ENCODE data around the gene CNIH4. TPM values are rescaled to one million over a fixed set of nuclear protein-coding genes. Genes with fewer than 3 reads are reported as not detected.

CNIH4 gene
- total RNA-seq, 1 donor from 2014 or later, result 52.7 TPM

GRCh38 chr1:224321706-224322105 lies 35.0 kb upstream of the CNIH4 start:
- Mint-ChIP-seq H3K27me3 (ENCODE audit: low read depth) (no peaks in the 10 kb centered on the region), H3K9me3 (ENCODE audit: low read depth) (no peaks in the 10 kb centered on the region), H3K36me3 (ENCODE audit: low read depth) (no peaks in the 10 kb centered on the region), H3K4me3 (ENCODE audit: unreplicated experiment) (no peak overlapping the region), H3K27ac (ENCODE audit: unreplicated experiment) (no peak overlapping the region), H3K4me1 (ENCODE audit: low read depth) (no peaks in the 10 kb centered on the region)
- no peak for TF ChIP-seq CTCF (IDR thresholded peaks at IDR 0.05)
- no peak for DNase-seq (ENCODE audit: low spot score)

GRCh38 chr1:224325959-224326358 lies 30.7 kb upstream of the CNIH4 start:
- no peaks in the 10 kb centered on the region for H3K27me3 Mint-ChIP-seq (ENCODE audit: low read depth)

GRCh38 chr1:224328644-224329043 lies 28.0 kb upstream of the CNIH4 start:
- no peak for DNase-seq (ENCODE audit: low spot score)
- no peak for TF ChIP-seq CTCF (IDR thresholded peaks at IDR 0.05)
- Mint-ChIP-seq H3K9me3 (ENCODE audit: low read depth) (no peaks in the 10 kb centered on the region), H3K36me3 (ENCODE audit: low read depth) (no peaks in the 10 kb centered on the region), H3K4me1 (ENCODE audit: low read depth) (peaks cover 26% of the 10 kb centered on the region), H3K27me3 (ENCODE audit: low read depth) (no peaks in the 10 kb centered on the region), H3K27ac (ENCODE audit: unreplicated experiment) (no peak overlapping the region), H3K4me3 (ENCODE audit: unreplicated experiment) (peak overlapping the region; percentile 13)

More at GRCh38 chr1:224325959-224326358, 30.7 kb upstream of the CNIH4 start:
- Mint-ChIP-seq H3K36me3 (ENCODE audit: low read depth) (no peaks in the 10 kb centered on the region), H3K4me1 (ENCODE audit: low read depth) (peaks cover 26% of the 10 kb centered on the region), H3K4me3 (ENCODE audit: unreplicated experiment) (no peak overlapping the region), H3K9me3 (ENCODE audit: low read depth) (no peaks in the 10 kb centered on the region), H3K27ac (ENCODE audit: unreplicated experiment) (no peak overlapping the region)
- TF ChIP-seq CTCF (IDR thresholded peaks at IDR 0.05), result no peak
- no peak for DNase-seq (ENCODE audit: low spot score)

- DNase-seq (ENCODE audit: low spot score), result no peak
- H3K36me3 Mint-ChIP-seq (ENCODE audit: low read depth), result no peaks in the 10 kb centered on the region
Observed at GRCh38 chr1:224329484-224329841, 27.2 kb upstream of the CNIH4 start.

GRCh38 chr1:224329842-224330753 lies 26.6 kb upstream of the CNIH4 start, which contains the start of gene NVL:
NVL (minus strand) TSS chr1:224330172; CDS start chr1:224330127, 45 bp downstream.
- peak within 1 kb of the TSS; percentile 100 for H3K27ac Mint-ChIP-seq (ENCODE audit: unreplicated experiment)
- H3K9me3 Mint-ChIP-seq (ENCODE audit: low read depth), result no peaks in the 10 kb centered on the region
- no peaks in the 10 kb centered on the region for H3K36me3 Mint-ChIP-seq (ENCODE audit: low read depth)
- peaks cover 26% of the 10 kb centered on the region for H3K4me1 Mint-ChIP-seq (ENCODE audit: low read depth)
- H3K4me3 Mint-ChIP-seq (ENCODE audit: unreplicated experiment), result peak within 1 kb of the TSS; percentile 97
- no peak for DNase-seq (ENCODE audit: low spot score)
- no peaks in the 10 kb centered on the region for H3K27me3 Mint-ChIP-seq (ENCODE audit: low read depth)
- peak; percentile 11 for TF ChIP-seq CTCF (IDR thresholded peaks at IDR 0.05)

More at GRCh38 chr1:224329484-224329841, 27.2 kb upstream of the CNIH4 start:
- peaks cover 26% of the 10 kb centered on the region for H3K4me1 Mint-ChIP-seq (ENCODE audit: low read depth)
- H3K27ac Mint-ChIP-seq (ENCODE audit: unreplicated experiment), result peak overlapping the region; percentile 100
- no peaks in the 10 kb centered on the region for H3K9me3 Mint-ChIP-seq (ENCODE audit: low read depth)
- H3K4me3 Mint-ChIP-seq (ENCODE audit: unreplicated experiment), result peak overlapping the region; percentile 97
- no peaks in the 10 kb centered on the region for H3K27me3 Mint-ChIP-seq (ENCODE audit: low read depth)
- TF ChIP-seq CTCF (IDR thresholded peaks at IDR 0.05), result no peak
